Heart left ventricle (tissue), 16 donors: ENCODE measurements around the gene LOC101059915.

Source experiments
- ATAC-seq, 4 donors: fragments of 200-7000 bp; cut with Tn5 transposase; one replicate each; pipeline ENCODE4 v1.9.1; 2020 to 2022; ENCODE audit warnings: moderate library complexity in 4 of 4, mild to moderate bottlenecking in 3 of 4, moderate number of reproducible peaks in 1 of 4
- DNase-seq, 5 donors: peaks; one replicate each; pipeline ENCODE4 v3.0.0-alpha.2; 2020
- H3K27ac ChIP-seq, 12 donors: fragments of 200-600 bp; sonication (generic) in 4 of 12; one replicate each; pipeline versions ENCODE4 v1.5.0 to v1.8.0; 2016 to 2022; ENCODE audit warnings: mild to moderate bottlenecking in 2 of 12
- H3K27me3 ChIP-seq, 9 donors: fragments of 200-600 bp; sonication (generic) in 2 of 9; one replicate each; pipeline versions ENCODE4 v1.5.1 to v1.8.0; 2016 to 2022; ENCODE audit warnings: mild to moderate bottlenecking in 3 of 9
- H3K36me3 ChIP-seq, 9 donors: fragments of 200-600 bp; sonication (generic) in 2 of 9; one replicate each; pipeline versions ENCODE4 v1.5.0 to v1.8.0; 2018 to 2022; ENCODE audit warnings: mild to moderate bottlenecking in 2 of 9
- H3K4me1 ChIP-seq, 12 donors: fragments of 200-600 bp; sonication (generic) in 4 of 12; one replicate each; pipeline versions ENCODE4 v1.5.0 to v1.8.0; 2016 to 2022; ENCODE audit warnings: mild to moderate bottlenecking in 3 of 12
- H3K4me3 ChIP-seq, 12 donors: fragments of 200-600 bp; sonication (generic) in 4 of 12; one replicate each; pipeline versions ENCODE4 v1.5.0 to v1.8.0; 2017 to 2022; ENCODE audit warnings: mild to moderate bottlenecking in 9 of 12, moderate library complexity in 4 of 12
- H3K9me3 ChIP-seq, 12 donors: fragments of 200-600 bp; sonication (generic) in 4 of 12; one replicate each; pipeline versions ENCODE4 v1.5.0 to v1.8.0; 2016 to 2022; ENCODE audit warnings: mild to moderate bottlenecking in 1 of 12
- CTCF ChIP-seq, 12 donors: fragments of 200-600 bp; sonication (generic) in 4 of 12; IDR thresholded peaks; one replicate each; pipeline versions ENCODE4 v1.5.0 to v1.8.0; 2018 to 2022; ENCODE audit warnings: antibody characterized with exemption in 12 of 12, mild to moderate bottlenecking in 5 of 12
- POLR2A ChIP-seq, 2 donors: fragments of 450-650 bp; IDR thresholded peaks; one replicate each; pipeline ENCODE4 v1.6.1; 2017; ENCODE audit warnings: antibody characterized with exemption in 2 of 2, mild to moderate bottlenecking in 2 of 2, moderate library complexity in 2 of 2
- WGBS, 4 donors: extraction: QIAGEN DNeasy Blood & Tissue Kit in 2 of 4; methylation state at CpG; one replicate each; pipeline versions ENCODE4 v1.1.5 to v1.1.7; 2013 to 2018; 5-methylcytosine and 5-hydroxymethylcytosine counted together
- intact Hi-C, 10 donors: fragments of 100-400 bp; cut with DNase I; formaldehyde crosslinking; loops; one replicate each; pipeline versions ENCODE4 v1.11.1 to v1.14.2; 2022
- donor health status: ischemic (EF 13 %, LVEDD 7.1; RV severe dilation, severe dysfunction).
- donor health status: healthy with polysubstance abuse.
- donor health status: DM: no; HTN: yes; CAD: no.
- donor health status: DM: no; HTN: no; CAD: no.
- donor health status: ischemic (EF 25% LVEDD 6.9; RV normal size, moderate dysfunction).
- donor health status: ischemic (EF 25% LVEDD 5.7; RV mildly dilated, moderate dysfunction).
- donor health status: healthy.
- donor health status: DM: yes; HTN: yes; CAD: no.
- donor health status: ischemic (EF 35%, LVEDD 5.7; RV mildly dilated, moderate dysfunction).
- donor health status: nonischemic (EF 11% LVEDD 7.7; RV severe dilation, severe dysfunction).
- donor health status: DM: yes; HTN: yes; CAD: no.
- donor health status: PGD.
- donor health status: ischemic (EF 29% LVEDD 5.4; RV normal size, mild dysfunction).
- donor health status: nonischemic (EF 23%, LVEDD 6.1; RV moderate dilation, normal function).

LOC101059915 gene

DNA sequence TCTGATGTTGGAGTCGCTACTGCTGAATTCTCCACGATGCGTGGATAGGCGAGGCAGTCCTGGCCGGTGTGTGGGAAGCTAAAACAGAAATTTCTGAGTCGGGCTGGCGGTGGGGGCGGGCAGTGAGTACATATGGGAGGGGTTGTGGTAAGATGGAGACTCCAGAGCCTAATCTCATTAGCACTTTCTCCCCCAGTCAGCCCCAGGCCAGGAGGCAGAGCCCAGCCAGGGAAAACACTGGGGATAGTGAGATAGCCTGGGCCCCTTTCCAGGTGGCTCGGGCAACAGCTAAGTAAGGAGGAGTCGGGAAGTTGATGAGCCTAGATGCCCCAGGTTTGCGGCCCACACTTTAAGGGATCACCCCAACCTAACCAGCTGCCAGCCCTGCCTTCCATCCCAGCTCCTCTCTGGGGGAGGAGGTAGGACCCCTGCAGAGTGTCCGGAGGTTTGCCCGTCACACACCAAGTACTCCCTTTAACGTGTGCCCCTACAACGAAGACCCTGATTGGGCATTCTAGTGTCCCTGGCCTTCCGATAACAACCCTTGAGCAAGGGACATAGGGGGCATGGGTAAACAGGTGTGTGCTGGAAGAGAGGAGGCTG, 2.4 kb upstream of the LOC101059915 start:
- intact Hi-C loops, result no loop called here
- TF ChIP-seq CTCF (IDR thresholded peaks at IDR 0.05), result no peak
- TF ChIP-seq POLR2A (IDR thresholded peaks at IDR 0.05), result no peak
- Histone ChIP-seq H3K27ac (no peak overlapping the region), H3K27me3 (no peaks in the 10 kb centered on the region), H3K4me3 (no peak overlapping the region), H3K9me3 (no peaks in the 10 kb centered on the region), H3K36me3 (no peaks in the 10 kb centered on the region), H3K4me1 (no peaks in the 10 kb centered on the region)
- ATAC-seq, result no peak
- no peak for DNase-seq
- WGBS, 4 donors, result 81 to 90% (median 85%) methylated on average over 15 to 16 of the region's 16 CpGs

DNA sequence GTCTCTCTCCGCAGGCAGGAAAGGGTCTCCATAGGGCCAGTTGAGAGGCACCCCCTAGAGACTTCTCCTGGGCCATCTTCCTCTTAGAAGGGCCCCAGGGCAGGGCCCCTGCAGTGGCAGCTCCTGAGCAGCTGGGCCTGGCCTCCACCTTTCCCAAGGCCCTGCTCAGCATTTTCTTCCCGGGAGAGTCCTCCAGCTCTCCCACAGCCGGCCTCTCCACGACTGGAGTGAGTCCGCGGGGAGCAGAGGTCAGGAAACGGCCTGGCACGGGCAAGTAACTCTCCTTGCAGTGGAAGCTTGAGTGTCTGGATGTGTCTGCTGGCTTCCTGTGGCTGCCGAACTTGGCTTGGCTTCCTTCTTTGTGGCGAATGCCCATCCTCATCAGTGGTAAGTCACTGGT, 1.6 kb upstream of the LOC101059915 start:
- Histone ChIP-seq H3K9me3 (no peaks in the 10 kb centered on the region), H3K36me3 (no peaks in the 10 kb centered on the region), H3K27ac (no peak overlapping the region), H3K4me1 (no peaks in the 10 kb centered on the region), H3K4me3 (no peak overlapping the region), H3K27me3 (no peaks in the 10 kb centered on the region)
- DNase-seq (no peak), ATAC-seq (no peak)
- WGBS, 4 donors, result 62 to 100% (median 67%) methylated on average over 1 to 10 of the region's 10 CpGs
- intact Hi-C loops, result no loop called here
- TF ChIP-seq POLR2A (IDR thresholded peaks at IDR 0.05), result no peak
- no peak for TF ChIP-seq CTCF (IDR thresholded peaks at IDR 0.05)

GRCh38 chrX:71666240-71667223, 814 bp upstream of the LOC101059915 start:
- Histone ChIP-seq H3K4me1 (no peaks in the 10 kb centered on the region), H3K27ac (no peak overlapping the region), H3K9me3 (no peaks in the 10 kb centered on the region), H3K27me3 (no peaks in the 10 kb centered on the region), H3K4me3 (no peak overlapping the region), H3K36me3 (no peaks in the 10 kb centered on the region)
- TF ChIP-seq CTCF (IDR thresholded peaks at IDR 0.05) (no peak), POLR2A (IDR thresholded peaks at IDR 0.05) (no peak)
- DNase-seq (no peak), ATAC-seq (no peak)
- 92 to 97% (median 94%) methylated on average over 48 of the region's 48 CpGs for WGBS, 4 donors
- intact Hi-C loops, result no loop called here

- intact Hi-C loops, result no loop called here
- no peak overlapping the region for H3K4me3 ChIP-seq
- TF ChIP-seq POLR2A (IDR thresholded peaks at IDR 0.05) (no peak), CTCF (IDR thresholded peaks at IDR 0.05) (no peak)
- WGBS, 4 donors, result 88 to 96% (median 93%) methylated on average over 14 to 16 of the region's 16 CpGs
- no peaks in the 10 kb centered on the region for H3K36me3 ChIP-seq
- H3K4me1 ChIP-seq, result no peaks in the 10 kb centered on the region
- H3K27ac ChIP-seq, result no peak overlapping the region
- DNase-seq (no peak), ATAC-seq (no peak)
- no peaks in the 10 kb centered on the region for H3K27me3 ChIP-seq
- no peaks in the 10 kb centered on the region for H3K9me3 ChIP-seq
Observed at GRCh38 chrX:71668248-71668595, 876 bp downstream of the LOC101059915 start.
